ENCODE measurements around the gene ME1.
"Not testable (repeated sequence)": the region's sequence is repeated elsewhere in the genome, so short reads cannot be mapped to it uniquely, and the experiment has no call there.

ME1 gene

DNA sequence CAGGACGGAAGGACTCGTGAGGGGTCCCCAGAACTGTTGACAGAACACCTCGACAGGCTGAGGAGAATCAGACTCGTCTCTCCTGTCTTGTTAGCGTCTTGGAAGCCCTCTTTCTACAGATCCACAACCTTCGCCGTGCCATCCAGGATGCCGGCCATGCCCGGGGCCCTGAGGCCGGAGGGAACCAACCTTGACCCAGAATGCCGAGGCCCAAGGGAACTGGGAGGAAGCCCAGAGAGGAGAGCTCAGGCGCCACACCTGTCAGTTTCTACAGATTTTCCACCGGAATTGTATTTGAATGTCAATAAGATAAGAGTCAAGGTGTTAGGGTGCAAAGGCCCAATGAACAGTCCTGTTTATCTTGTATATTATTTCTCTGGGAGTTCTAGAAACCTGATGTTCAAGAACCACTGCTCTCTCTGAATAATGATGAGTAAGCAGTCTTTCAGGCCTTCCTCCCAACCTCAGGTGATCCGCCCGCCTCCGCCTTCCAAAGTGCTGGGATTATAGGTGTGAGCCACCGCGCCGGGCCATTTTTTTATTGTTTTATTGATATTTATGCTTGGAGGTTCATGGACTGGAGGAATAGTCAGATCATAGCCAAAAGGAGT, 799 bp upstream of the ME1 start:
- no peak for DNase-seq (ENCODE audit: low read depth)

DNA sequence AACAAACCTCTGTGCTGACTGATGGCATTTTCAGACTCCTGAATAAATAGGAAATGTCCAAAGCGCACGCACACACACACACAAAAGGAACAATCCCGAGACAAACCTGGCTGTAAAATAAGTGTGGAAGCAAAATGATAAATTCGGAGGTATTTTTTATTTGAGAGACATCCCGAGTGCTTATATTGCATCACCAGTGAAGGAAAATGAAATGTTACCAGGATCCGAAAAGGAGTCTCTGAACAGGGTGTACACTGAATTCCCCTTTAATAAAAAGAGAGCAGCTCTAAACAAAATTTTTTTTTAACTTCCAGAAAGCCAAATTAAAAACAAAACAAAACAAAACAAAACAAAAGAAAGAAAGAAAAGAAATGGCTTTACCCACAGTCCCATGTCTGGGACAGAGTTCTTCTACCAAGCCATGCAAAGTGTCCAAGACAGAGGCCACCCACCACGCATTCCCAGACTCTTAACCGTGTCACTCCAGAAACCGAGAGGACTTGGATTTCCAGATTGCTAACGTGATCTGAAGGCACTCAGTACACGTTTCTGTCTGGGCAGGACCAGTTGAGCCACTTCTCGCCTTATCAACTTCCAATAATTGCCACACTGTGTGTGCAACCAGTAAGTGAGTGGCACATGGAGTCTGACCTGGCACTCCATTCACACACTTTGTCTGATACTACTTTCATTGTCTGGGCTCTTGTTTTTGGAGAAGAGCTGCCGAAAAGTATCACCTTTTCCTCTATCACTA, 817 bp downstream of the ME1 start:
- no peak for DNase-seq (ENCODE audit: low read depth)

DNA sequence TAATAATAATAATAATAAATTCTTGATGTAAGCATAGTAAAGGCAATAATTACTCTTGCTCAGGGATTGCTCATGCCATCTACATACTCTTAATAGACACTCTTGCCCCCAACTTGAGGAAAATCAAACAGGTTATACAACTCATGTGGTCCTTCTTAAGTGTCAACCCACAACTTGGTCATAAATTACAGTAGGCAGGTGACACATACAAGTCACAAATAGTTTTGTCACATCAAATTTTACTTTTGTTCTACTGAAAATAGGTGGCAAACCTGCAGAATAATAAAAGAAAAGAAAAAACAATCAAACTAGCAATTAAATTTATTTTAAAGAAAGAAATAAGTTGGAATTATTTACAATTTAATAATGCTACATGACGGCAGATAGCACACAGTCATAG, 1.6 kb downstream of the ME1 start:
- DNase-seq (ENCODE audit: low read depth): no peak

DNA sequence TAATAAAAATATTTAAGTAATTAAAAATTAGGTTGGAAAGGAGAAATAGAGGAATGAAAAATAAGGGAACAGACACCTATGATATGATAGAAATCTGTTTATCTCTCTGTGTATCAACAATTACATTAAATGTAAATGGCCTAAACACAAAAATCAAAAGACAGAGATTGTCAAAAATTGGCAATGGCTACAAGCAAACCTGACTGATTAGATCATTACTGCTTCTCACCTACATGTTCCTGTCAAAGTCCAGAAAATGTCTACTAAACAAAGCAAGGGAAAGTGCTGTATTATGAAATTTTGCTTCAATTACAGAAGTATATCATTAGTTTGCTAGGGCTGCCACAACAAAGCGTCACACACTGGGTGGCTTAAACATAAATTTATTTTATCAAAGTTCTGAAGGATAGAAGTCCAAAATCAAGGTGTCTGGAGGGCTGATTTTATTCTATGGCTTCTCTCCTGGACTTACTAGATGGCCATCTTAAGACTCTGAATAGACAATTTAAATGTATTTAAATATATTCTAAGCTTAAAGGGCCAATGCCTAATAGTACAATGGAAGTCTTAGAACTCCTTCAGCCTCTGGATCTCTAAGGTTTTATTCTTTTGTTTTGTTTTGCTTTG, 6.3 kb downstream of the ME1 start:
- no peak for DNase-seq (ENCODE audit: low read depth)

DNA sequence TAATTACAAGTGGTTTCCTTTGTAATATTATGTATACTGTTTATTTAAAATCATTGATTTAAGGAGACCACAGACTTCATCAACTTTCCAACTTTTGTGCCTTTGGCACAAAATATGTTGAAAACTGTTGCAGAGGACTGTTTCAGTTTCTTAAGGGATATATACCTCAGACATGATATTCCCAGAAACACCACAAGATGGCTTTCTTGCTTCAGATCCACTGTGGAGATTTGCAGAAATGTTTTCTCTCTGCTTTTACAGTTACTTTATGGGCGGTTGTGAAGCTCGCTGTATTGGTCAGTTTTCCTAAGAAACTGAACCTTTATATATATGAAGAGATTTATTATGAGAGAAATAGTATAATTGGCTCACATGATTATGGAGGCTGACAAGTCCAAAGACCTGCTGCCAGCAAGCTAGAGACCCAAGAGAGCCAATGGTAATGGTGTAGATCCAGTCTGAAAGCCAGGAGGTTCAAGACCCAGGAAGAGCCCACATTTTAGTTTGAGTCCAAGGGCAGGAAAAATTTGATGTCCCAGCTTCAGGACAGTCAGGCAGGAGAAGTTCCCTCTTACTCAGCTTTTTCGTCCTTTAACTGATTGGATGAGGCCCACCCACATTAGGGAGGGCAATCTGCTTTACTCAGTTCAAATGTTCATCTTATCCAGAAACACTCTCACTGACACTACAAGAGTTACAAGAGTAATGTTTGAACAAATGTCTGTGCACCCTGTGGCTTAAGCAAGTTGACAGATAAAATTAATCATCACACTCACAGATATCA, 12.8 kb downstream of the ME1 start:
- no peak for DNase-seq (ENCODE audit: low read depth)

DNA sequence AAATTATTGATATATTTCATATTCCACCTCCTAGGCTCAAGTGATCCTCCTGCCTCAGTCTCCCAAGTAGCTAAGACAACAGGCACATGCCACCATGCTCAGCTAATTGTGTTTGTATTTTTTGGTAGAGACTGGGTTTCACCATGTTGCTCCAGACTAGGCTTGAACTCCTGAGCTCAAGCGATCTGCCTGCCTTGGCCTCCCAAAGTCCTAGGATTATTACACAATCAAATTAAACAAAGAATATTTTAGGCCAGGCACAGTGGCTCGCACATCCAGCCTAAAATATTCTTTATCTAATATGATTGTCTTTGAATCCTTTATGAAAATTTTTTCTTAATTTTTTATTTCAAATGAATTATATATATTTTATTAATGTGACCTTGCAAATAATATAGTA, 17.8 kb downstream of the ME1 start:
- no peak for DNase-seq (ENCODE audit: low read depth)

DNA sequence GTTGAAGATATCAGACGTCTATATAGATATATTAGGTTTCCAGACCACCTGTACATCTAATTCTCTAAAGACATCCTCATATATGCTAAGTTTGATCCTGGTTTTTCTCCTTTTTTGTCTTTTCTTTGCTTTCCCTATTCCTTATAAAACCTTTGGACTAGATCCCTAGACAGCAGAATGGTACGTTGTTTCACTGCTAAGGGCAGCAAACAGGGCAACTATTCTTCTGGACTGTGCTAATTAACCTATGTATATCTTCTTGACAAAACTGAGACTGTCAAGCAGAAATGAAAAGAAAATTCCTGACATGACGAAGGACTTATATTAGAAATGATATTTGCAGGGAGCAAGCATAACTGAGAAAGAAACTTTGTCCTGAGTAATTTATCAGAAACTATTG, 19.1 kb downstream of the ME1 start:
- no peak for DNase-seq (ENCODE audit: low read depth)

DNA sequence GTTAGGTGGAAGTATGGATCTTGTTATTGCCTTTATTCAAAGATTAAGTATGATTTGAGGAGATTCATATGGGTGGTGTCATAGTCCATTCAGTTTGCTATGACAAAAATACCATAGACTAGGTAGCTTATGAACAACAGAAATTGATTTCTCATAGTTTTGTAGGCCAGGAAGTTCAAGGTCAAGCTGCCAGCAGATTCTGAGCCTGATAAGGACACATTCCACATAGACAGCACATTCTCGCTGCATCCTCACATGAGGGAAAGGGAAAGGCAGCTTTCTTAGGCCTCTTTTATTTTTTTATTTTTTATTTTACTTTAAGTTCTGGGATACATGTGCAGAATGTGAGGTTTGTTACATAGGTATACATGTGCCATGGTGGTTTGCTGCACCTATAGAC, 27.7 kb downstream of the ME1 start:
- DNase-seq (ENCODE audit: low read depth): no peak

DNA sequence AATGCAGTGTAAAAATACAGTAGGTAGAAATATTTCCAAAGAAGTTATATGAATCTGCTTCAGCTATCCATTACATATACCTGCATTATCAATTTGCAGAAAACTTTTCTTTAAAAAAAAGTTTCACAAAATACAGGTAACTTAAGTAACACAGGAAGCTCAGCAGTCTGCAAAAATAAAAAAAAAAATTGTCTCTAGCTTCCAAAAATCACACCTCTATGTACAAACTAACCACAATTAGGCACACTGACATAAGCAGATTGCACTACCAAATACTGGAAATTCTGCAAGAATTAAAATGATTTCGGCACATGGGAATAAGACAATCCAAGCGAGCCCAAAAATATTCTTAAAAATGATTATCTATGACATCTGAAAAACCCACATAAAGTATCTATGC, 41.2 kb downstream of the ME1 start:
- no peak for DNase-seq (ENCODE audit: low read depth)

DNA sequence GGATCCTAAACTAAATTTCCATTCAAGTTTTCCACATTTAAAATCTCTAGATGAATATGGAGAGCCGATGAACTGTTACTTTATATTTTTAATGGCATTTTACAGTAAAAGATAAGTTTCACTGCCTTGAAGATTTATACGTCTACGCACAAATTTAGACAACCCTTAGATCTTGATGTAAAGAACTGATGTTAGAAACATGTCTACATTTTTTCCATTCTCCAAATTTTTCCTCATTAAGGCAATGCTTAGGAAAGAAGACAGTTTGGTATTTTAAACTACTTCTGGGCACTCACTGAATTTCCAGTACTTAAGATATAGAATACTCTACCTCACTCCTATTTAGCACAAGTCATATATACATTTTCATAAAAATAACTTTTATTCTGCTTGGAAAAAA, 45.4 kb downstream of the ME1 start:
- no peak for DNase-seq (ENCODE audit: low read depth)

DNA sequence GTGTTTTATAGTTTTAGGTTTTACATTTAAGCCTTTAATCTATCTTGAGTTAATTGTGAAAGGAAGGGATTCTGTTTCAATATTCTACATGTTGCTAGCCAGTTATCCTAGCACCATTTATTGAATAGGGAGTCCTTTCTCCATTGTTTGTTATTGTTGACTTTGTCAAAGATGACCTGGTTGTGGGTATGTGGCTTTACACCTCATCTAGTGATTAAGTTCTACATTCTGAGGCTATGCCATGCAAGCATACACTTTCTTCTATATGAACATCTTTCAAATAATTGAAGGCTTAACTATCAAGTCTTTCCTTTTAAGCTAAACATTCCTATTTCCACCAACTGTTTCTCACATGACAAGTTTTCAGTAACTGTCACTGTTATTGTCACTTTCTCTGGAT, 46.1 kb downstream of the ME1 start:
- DNase-seq (ENCODE audit: low read depth): no peak

DNA sequence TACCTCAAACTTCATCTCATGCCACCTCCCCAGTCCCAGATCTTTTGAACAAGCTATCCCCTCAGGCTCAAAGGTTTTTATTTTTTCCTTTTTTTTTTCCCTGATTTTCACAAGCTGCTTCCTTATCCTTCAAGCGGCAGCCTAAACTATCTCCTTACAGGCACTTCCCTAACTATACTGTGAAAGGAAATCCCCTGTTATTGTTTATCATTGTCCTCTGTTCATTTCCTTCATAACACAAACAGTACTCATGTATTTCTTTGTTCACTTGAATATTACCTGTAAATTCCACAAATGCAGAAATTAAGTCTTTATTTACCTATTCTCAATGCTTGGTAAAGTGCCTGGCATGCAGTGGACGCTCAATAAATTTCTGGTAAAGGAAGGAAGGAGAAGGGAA, 48.9 kb downstream of the ME1 start:
- no peak for DNase-seq (ENCODE audit: low read depth)

DNA sequence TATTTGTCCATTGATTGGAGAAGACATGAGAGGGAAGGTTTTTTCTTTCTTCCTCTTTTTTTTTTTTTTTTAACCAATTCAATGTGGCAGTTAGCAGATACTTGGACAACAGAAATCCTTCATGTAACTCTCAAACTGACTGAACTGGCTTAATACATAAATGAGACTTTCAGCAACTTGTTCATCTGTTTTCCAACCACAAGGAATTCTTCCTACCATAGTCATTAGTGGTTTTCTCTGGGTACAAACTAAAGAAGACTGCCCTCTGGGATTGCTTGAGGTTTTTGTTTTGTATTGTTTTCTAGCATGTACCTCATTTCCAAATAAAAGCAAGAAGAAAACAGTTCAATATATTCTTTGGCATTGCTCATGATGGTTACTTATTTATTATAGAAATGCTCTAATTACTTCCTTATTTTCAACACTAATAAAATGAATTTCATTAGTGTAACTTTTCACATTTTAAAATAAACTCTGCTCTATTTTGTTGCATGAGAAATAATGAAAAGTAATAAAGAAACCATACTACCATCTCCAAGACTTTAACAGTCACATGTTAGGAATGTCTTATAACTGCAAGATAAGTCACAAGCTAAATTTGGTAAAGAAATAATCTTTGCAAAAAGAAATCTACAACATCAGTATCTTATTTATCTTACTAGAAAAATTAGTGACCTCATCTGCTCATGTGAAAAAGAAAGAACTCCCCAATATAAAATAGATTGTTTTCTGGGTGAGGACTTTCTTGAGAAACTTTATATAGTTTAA, 52.0 kb downstream of the ME1 start:
- DNase-seq (ENCODE audit: low read depth): no peak

DNA sequence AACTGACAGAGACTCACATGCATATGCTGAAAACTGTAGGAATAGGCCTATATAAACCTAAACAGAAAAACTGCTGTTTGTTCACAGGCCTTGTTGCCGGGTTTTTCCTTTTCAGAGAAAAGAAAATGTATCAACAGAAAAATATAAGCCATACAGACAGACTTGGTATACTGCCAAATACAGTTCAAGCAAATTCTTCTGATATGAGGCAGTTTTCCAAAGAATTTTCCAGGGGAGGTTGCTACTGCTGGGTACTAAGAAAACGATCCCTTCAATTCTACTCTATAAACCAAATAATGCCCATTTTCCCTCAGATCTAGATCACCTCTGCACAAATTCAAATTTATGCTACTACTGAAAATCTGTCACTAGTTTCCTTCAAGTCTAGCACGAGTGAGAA, 59.4 kb downstream of the ME1 start:
- DNase-seq (ENCODE audit: low read depth): no peak

DNA sequence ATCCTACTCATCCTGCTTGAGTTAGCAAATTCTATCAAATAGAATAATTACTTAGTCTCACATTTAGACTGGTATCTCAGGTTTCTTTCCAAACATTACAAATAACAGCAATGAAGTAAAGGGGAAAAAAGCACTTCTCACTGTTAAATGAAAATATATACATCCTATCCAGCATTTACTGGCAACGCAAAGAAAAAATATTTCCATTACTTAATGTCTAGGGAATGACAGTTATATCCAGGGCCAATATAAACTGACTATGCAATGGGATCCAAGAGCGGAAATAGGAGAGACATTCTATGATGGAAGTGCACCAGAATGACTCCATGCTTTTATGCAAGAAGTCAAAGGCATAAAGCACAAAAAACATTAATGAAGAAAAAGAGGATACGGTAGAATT, 60.3 kb downstream of the ME1 start:
- no peak for DNase-seq (ENCODE audit: low read depth)

DNA sequence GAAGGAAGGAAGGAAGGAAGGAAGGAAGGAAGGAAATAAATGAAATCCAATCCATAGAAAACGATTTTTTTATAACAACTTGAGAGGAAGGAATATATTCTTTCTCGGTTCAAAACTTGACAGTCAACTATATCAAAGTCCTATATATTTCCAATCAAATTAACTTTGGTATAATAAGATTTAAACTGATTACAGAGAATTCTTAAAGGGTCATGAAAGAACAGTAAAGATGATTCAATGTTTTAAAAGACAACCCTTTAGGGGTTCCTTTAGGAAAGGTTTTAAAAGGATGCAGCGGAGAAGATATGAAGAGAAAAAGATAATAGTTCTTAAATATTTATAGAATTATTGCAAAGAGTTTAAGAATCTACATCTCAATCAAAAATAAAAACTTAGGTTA, 61.2 kb downstream of the ME1 start:
- no peak for DNase-seq (ENCODE audit: low read depth)

DNA sequence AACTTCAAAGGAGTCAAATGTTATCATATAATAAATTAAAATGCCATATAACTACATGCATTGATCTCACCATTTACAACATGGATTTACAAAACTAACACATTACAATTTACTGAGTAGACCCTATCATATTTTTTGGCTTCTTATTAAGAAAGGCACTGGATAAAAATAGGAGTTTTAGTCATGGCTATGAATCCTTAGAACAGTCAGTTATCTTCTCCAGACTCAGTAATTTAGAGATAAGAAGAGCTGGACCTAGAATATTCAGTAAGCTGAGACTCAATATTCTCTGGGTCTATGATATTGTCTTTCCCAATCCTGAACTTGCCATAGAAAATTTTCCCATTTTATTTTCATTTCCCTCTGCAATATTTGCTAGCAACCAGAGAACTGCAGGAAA, 62.3 kb downstream of the ME1 start:
- no peak for DNase-seq (ENCODE audit: low read depth)

DNA sequence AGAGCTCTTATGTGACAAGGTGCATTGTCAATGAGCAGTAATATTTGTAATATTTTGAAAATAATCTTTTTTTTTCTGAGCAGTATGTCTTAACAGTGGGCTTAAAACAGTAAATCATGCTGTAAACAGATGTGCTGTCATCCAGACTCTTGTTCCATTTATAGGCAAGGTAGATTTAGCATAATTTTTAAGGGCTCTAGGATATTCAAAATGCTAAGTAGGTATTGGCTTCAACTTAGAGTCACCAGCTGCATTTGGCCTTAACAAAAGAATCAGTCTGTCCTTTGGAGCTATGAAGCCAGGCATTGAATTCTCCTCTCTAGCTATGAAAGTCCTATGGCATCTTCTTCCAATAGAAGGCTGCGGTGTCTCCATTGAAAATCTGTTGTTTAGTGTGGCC, 63.7 kb downstream of the ME1 start:
- no peak for DNase-seq (ENCODE audit: low read depth)

DNA sequence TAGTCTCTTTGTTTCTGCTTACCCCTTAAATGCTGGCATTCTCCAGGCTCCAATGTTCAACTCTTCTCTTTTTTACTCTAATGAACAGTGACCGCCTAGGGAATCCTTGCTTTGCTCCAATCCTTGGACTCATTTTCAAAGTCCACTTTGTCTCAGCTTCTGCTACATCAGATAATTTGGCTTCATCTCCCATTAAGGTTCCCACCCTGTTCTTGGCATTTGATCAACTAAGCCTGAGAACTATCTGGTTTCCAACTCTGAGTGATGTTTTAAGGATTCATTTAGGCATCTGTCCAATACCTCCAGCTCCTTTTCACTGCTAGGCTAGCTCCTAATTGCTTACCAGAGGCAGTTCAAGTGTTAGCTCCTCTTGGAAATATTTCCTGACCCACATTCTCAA, 64.9 kb downstream of the ME1 start:
- DNase-seq (ENCODE audit: low read depth): no peak

DNA sequence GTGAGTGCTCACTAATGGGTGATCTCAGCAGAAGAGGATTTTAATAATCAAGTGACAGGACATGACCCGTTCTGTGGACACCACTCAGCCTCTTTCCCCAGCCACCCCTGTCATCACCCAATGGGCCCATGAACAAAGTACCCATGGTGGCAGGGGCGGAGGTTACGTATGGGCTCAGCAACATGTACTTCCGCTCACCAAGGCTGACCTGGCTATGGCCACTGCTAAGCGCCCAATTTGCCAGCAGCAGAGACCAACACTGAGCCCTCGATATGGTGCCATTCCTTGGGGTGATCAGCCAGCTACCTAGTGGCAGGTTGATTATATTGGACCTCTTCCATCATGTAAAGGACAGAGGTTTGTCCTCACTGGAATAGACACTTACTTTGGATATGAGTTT, 68.5 kb downstream of the ME1 start:
- DNase-seq (ENCODE audit: low read depth): not testable (repeated sequence)

DNA sequence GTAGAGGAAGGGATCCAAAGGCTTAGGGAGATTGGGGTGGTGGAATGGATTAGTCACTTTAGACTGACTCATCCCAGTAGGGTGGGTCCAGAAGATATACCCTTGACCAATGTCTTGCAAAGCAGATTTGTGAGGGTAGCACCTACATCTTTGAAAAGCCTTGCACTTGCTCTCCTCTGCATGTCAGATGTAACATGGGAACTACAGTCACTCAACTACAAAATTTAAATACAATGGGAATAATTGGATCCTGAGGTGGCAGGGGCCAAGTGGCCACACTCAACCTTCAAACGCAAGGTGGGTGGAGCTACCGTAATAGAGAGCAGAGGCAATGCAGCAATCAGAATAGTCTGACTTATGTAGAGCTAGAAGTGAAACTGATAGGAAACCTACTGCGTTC, 71.2 kb downstream of the ME1 start:
- DNase-seq (ENCODE audit: low read depth): no peak

DNA sequence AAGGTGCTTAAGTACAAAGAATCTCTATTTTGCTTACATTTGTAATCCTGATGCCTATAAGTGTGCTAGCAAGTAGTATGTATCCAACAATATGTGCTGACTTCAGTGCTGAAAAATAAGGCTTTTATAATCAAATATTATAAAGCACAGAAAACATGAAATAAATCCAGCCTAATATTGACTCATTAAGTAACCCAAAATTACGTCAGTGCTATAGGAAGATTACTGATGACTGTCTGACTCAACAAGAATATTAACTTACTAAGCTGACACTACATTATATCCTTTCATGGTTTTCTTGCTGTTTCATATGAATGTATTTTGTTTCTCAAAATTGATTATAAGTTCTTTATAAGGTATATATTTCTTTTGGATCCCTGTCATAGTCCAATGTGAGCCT, 76.1 kb downstream of the ME1 start:
- DNase-seq (ENCODE audit: low read depth): no peak
